UCSD-AML1 (cell line): ENCODE data around the gene PPP1R16B.
A peak's percentile ranks its signal among the peaks of the same experiment; 100 is the strongest.

ENCODE experiments used
- DNase-seq: peaks from one replicate; lab custom pipeline; 2025; ENCODE audit not compliant: unreplicated experiment; lab: John Stamatoyannopoulos, UW

Gene PPP1R16B

GRCh38 chr20:38805502-38805957 is at the start of gene PPP1R16B:
Gene PPP1R16B (plus strand): TSS chr20:38805697. CDS start chr20:38835926, 30,229 bp downstream.
- DNase-seq, result peak; percentile 84

DNA sequence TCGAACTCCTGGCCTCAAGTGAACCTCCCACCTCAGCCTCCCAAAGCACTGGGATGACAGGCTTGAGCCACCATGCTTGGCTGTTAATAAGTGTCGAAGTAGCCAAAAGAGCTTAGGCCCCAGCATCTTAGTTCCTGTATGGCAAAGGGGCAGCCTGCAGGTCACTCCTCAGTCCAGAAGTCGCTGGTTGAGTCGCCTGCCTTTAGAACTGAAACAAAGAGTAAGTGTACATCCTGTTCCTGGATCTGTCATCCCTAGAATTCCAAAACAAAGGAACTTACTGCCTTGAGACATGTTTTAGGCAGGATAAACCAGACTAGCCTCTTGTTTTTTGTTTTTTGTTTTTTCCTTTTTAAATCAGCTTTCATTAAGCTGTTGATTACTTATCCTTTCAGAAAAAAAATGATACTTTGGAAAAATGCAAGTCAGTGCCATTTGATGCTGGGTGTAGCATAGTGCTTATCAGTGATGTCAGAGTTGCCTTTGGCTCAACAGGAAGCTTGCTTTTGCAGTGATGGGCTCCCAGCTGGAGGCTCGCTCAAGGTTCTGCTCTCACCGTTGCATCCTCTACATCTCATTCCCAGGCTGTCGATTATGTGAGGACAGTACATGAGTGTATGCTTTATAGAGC is 48.2 kb upstream of the PPP1R16B start:
- no peak for DNase-seq

- DNase-seq, result no peak
These were observed 46.4 kb upstream of the PPP1R16B start for GRCh38 chr20:38759106-38759505.

GRCh38 chr20:38760978-38761377 is 44.5 kb upstream of the PPP1R16B start:
- DNase-seq, result no peak

DNA sequence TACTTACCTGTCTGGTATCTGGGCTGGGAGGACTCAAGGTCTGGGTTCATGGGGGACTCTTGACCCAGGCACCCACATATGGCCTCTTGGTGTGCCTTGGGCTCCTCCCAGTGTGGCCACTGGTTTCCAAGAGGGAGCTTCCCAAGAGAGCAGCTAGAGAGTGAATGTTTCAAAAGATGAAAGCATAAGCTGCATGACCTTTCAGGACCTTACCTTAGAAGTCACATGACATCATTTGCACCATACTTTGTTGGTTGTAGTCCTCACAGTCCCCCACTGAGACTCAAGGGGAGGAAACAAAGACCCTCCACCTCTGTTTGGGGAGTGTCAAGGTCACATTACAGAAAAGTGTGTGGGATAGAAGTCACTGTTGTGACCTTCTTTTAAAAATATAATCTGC is 43.3 kb upstream of the PPP1R16B start:
- DNase-seq, result no peak

GRCh38 chr20:38763616-38764015 is 41.9 kb upstream of the PPP1R16B start:
- no peak for DNase-seq

DNA sequence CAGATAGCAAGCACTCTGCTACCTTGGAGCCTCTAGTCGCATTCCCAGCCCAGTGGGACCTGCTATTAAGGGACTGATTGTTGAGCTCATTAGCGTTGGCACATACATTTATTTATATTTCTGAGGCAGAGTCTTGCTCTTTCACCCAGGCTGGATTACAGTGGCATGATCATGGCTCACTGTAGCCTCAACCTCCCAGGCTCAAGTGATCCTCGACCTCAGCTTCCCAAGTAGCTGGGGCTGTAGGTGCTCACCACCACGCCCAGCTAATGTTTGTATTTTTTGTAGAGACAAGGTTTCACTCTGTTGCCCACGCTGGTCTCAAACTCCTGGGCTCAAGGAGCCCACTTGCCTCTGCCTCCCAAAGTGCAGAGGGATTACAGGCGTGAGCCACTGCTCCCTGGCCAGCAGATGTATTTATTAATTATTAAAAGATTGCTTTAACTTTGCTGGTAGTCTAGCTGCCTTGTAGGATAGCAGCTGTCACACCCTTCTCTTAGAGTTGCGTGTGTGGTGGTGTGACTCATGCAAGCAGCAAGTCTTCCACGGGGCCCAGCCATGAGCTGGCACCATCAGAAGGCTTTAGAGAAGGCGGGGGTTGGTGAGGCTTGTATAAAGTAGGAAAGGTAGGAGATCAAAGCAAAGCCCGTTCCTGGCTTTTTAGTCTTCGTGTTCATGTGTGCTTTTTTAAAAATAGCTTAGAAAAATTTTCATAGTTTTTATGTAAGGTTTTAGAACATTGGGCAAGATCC is 40.8 kb upstream of the PPP1R16B start:
- no peak for DNase-seq

GRCh38 chr20:38766071-38766470 is 39.4 kb upstream of the PPP1R16B start:
- no peak for DNase-seq

GRCh38 chr20:38769376-38770295 is 35.9 kb upstream of the PPP1R16B start:
- no peak for DNase-seq

DNA sequence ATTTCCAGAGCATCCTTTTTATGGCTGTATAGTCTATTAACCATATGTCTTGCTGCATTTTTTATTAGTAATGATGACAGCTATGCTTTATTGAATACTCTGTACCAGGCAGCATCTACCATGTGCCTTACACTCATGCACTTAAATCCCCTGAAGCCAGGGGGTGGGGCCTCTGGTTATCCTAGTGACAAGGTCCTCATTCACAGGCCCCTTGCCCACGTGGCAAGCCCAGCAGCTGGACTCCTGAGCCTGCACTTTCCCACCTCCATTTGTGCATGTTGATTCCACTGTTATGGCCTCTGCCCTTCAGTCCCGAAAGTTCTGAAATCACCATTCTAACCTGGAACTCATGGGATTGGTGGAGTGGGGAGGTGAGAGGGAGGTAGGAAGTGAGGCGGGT is 35.0 kb upstream of the PPP1R16B start:
- no peak for DNase-seq

DNA sequence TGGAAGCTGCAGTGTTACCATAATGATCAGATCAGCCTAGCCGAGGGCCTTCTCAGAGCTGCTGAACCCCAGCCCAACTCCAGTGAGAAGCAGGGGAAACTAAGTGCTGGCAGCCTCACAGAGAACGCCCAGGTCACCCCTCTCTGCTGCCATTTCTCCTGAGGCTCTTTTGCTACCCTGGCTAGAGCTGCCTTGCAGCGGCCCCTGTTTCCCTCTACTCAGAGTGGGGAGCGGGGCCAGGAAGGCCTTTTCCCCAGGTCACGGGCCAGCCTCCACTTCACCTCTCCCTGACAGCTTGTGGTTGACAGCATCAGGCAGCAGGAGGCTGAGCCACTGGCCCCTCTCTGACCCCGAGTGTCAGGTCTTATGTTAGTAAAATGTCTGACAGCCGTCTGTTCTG is 34.5 kb upstream of the PPP1R16B start:
- no peak for DNase-seq

DNA sequence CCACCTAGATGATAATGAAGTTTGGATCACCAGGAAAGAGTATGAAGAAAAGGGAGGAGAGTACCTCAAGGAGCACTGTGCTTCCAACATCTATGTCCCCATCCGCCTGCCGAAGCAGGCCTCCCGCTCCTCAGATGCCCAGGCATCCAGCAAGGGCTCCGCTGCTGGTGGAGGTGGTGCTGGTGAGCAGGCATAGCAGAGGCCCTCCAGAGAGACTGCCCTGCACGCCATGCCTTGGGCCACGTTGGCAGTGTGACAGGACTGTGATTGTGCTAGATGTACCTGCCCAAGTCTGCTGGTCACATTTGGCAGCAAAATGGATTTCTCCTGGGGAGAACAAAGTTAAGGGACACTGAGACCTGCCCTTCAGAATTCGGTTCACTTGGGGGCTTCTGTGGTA is 33.9 kb upstream of the PPP1R16B start:
- no peak for DNase-seq

- DNase-seq, result no peak
These were observed 31.3 kb upstream of the PPP1R16B start for GRCh38 chr20:38774167-38774566.

DNA sequence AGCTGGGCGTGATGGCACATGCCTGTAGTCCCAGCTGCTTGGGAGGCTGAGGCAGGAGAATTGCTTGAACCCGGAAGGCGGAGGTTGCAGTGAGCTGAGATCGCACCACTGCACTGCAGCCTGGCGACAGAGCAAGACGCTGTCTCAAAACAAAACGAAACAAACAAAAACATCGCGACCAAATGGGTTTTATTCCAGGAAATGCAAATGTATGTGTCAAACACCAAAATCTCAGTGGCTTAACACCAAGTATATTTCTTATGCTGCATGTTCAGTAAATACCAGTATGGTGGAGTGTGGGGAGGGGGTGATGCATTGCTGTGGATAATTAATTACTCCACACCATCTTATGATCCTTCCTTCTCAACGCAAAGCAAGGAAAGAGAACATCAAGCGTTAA is 29.1 kb upstream of the PPP1R16B start:
- no peak for DNase-seq

GRCh38 chr20:38779247-38780097 is 26.0 kb upstream of the PPP1R16B start:
- DNase-seq, result no peak

- no peak for DNase-seq
These were observed 23.2 kb upstream of the PPP1R16B start for GRCh38 chr20:38782275-38782674.

GRCh38 chr20:38787870-38788269 is 17.6 kb upstream of the PPP1R16B start:
- no peak for DNase-seq

GRCh38 chr20:38789503-38790199 is 15.8 kb upstream of the PPP1R16B start:
- no peak for DNase-seq

GRCh38 chr20:38790200-38791053 is 15.1 kb upstream of the PPP1R16B start:
- DNase-seq, result no peak
